B cell (primary cell): ENCODE data around the gene MIAT. TPM values are rescaled to one million over a fixed set of nuclear protein-coding genes. Genes with fewer than 3 reads are reported as not detected.
A peak's percentile ranks its signal among the peaks of the same experiment; 100 is the strongest.

Experiments
- ATAC-seq: fragments of 200-7000 bp; cut with Tn5 transposase; one replicate; pipeline ENCODE4 v1.10.0; 2021; ENCODE audit warnings: low read depth, mild to moderate bottlenecking, moderate number of reproducible peaks, moderate library complexity
- CTCF ChIA-PET: fragments of 350-600 bp; sonication (Branson Sonifier 250); formaldehyde crosslinking; loops from one replicate; lab custom pipeline; 2021; ENCODE audit warnings: antibody characterized with exemption, inconsistent platforms; lab: Charles Lee
- POLR2A ChIA-PET: fragments of 350-600 bp; sonication (Branson Sonifier 250); formaldehyde crosslinking; loops from one replicate; lab custom pipeline; 2021; ENCODE audit warnings: antibody characterized with exemption; lab: Charles Lee
- DNase-seq: peaks from one replicate; pipeline ENCODE4 v3.0.0; 2013
- H2AFZ ChIP-seq: 2 replicates; pipeline ENCODE4 v1.6.1; 2012; ENCODE audit warnings: mild to moderate bottlenecking, low read depth, low read length; ENCODE audit not compliant: insufficient read depth, poor library complexity, severe bottlenecking
- H3K27ac ChIP-seq, 2 donors: 1 replicate in 1 of 2; 2 replicates in 1 of 2; pipeline ENCODE4 v1.5.1; 2012 to 2013; ENCODE audit warnings: low read length in 2 of 2, mild to moderate bottlenecking in 2 of 2, moderate library complexity in 1 of 2
- H3K27me3 ChIP-seq, 4 experiments: fragments of 200-600 bp in 1 of 4; sonication (generic) in 1 of 4; replicated peaks in 1 of 4; 1 replicate in 2 of 4; 2 replicates in 2 of 4; pipeline versions ENCODE4 v1.6.1 to v1.7.0; 2013 to 2016; ENCODE audit warnings: low read length in 3 of 4, mild to moderate bottlenecking in 2 of 4, mixed read lengths in 1 of 4, moderate library complexity in 1 of 4; ENCODE audit not compliant: insufficient read depth in 4 of 4, control insufficient read depth in 3 of 4; ENCODE audit errors: control extremely low read depth in 1 of 4
- H3K36me3 ChIP-seq, 2 experiments: replicated peaks in 1 of 2; 1 replicate in 1 of 2; 2 replicates in 1 of 2; pipeline versions ENCODE4 v1.6.1 to v1.7.1; 2013; ENCODE audit warnings: low read length in 1 of 2; ENCODE audit not compliant: insufficient read depth in 2 of 2, control insufficient read depth in 1 of 2; ENCODE audit errors: control extremely low read depth in 1 of 2, extremely low read depth in 1 of 2
- H3K4me1 ChIP-seq, 2 donors: fragments of 200-600 bp in 1 of 2; sonication (generic) in 1 of 2; 1 replicate in 1 of 2; 2 replicates in 1 of 2; pipeline versions ENCODE4 v1.5.1 to v1.6.1; 2013 to 2017; ENCODE audit warnings: low read length in 2 of 2; ENCODE audit not compliant: control insufficient read depth in 2 of 2, insufficient read depth in 2 of 2
- H3K4me2 ChIP-seq: replicated peaks from 2 replicates; pipeline ENCODE3; 2012; ENCODE audit warnings: mild to moderate bottlenecking, low read depth, low read length; ENCODE audit not compliant: poor library complexity, severe bottlenecking
- H3K4me3 ChIP-seq, 5 experiments: fragments of 200-600 bp in 1 of 5; sonication (generic) in 1 of 5; 1 replicate in 3 of 5; 2 replicates in 2 of 5; pipeline versions ENCODE4 v1.5.1 to v1.7.0; 2011 to 2016; ENCODE audit warnings: low read length in 4 of 5, mild to moderate bottlenecking in 4 of 5, low read depth in 2 of 5, control low read depth in 1 of 5, moderate library complexity in 1 of 5; ENCODE audit not compliant: insufficient read depth in 1 of 5; ENCODE audit errors: control extremely low read depth in 1 of 5, extremely low read depth in 1 of 5
- H3K79me2 ChIP-seq: fragments of 200-600 bp; sonication (generic); one replicate; pipeline ENCODE4 v1.6.0; 2016; ENCODE audit warnings: low read length; ENCODE audit not compliant: control insufficient read depth, insufficient read depth
- H3K9ac ChIP-seq: fragments of 200-600 bp; sonication (generic); 2 replicates; pipeline ENCODE4 v1.6.1; 2017; ENCODE audit warnings: mild to moderate bottlenecking, low read length, moderate library complexity
- H3K9me3 ChIP-seq, 3 donors: one replicate each; pipeline versions ENCODE4 v1.6.1 to v1.7.1; 2013; ENCODE audit warnings: low read length in 2 of 3; ENCODE audit not compliant: control insufficient read depth in 2 of 3, insufficient read depth in 1 of 3; ENCODE audit errors: control extremely low read depth in 1 of 3
- H4K20me1 ChIP-seq: 2 replicates; pipeline ENCODE4 v1.6.0; 2012; ENCODE audit warnings: mild to moderate bottlenecking, low read length; ENCODE audit not compliant: insufficient read depth, control insufficient read depth, poor library complexity, severe bottlenecking
- H3K27ac Mint-ChIP-seq: one replicate; pipeline ENCODE4 v1.8.0; 2021; ENCODE audit warnings: mixed read lengths
- H3K27me3 Mint-ChIP-seq: one replicate; pipeline ENCODE4 v1.8.0; 2021; ENCODE audit warnings: mixed read lengths
- H3K4me1 Mint-ChIP-seq: one replicate; pipeline ENCODE4 v1.8.0; 2021; ENCODE audit warnings: mixed read lengths
- H3K4me3 Mint-ChIP-seq: one replicate; pipeline ENCODE4 v1.8.0; 2021; ENCODE audit warnings: mixed read lengths
- H3K9me3 Mint-ChIP-seq: one replicate; pipeline ENCODE4 v1.8.0; 2022; ENCODE audit warnings: mixed read lengths; ENCODE audit not compliant: insufficient read depth
- CTCF ChIP-seq: fragments of 200-600 bp; IDR thresholded peaks from one replicate; pipeline ENCODE4 v1.8.0; 2022; ENCODE audit warnings: antibody characterized with exemption, mild to moderate bottlenecking
- EZH2 ChIP-seq: IDR thresholded peaks from 2 replicates; pipeline ENCODE4 v1.6.1; 2012; ENCODE audit warnings: borderline replicate concordance, low read depth, mild to moderate bottlenecking, moderate library complexity, low read length; ENCODE audit not compliant: insufficient read depth, poor library complexity, severe bottlenecking
- WGBS: methylation state at CpG from one replicate; pipeline ENCODE4 v1.1.5; 2013; ENCODE audit warnings: missing lambda C conversion rate; ENCODE audit not compliant: insufficient coverage; 5-methylcytosine and 5-hydroxymethylcytosine counted together
- intact Hi-C: fragments of 100-400 bp; cut with micrococcal nuclease; formaldehyde crosslinking; loops from one replicate; pipeline ENCODE4 v1.10.0; 2022
- polyA minus RNA-seq: library from RNA; depleted of rRNA, polyadenylated mRNA; stranded (reverse); fragments of >200 nt; gene quantifications from 2 replicates; pipeline ENCODE4 v1.2.3, GENCODE V29; 2012
- polyA plus RNA-seq: library from polyadenylated mRNA; depleted of rRNA; stranded (reverse); fragments of >200 nt; gene quantifications from 2 replicates; pipeline ENCODE4 v1.2.3, GENCODE V29; 2012
- total RNA-seq, 2 donors: library from RNA; stranded (reverse); fragments of 120-200 nt in 1 of 2; gene quantifications; 1 replicate in 1 of 2; 2 replicates in 1 of 2; pipeline versions ENCODE4 v1.2.3 to v1.2.4, GENCODE V29; 2013 to 2022

MIAT gene
- total RNA-seq (14.8 and 18.4 TPM in 2 replicates), polyA plus RNA-seq (7.4 and 18.4 TPM in 2 replicates), polyA minus RNA-seq (5.4 and 9.5 TPM in 2 replicates)
- 8.2 TPM for total RNA-seq (2013)

- ATAC-seq = peak; percentile 69
- peak within 1 kb of the TSS; percentile 87 for H3K4me2 ChIP-seq
- peak within 1 kb of the TSS; percentile 78 for H2AFZ ChIP-seq
- POLR2A ChIA-PET = interaction anchor here (1.0 kb wide), 1 partner anchor 145 kb away, joined by 3 read pairs; the partner anchor contains the start of gene TFIP11
- peak within 1 kb of the TSS; percentile 67 for H3K27ac Mint-ChIP-seq
- H4K20me1 ChIP-seq = no peaks in the 10 kb centered on the region
- H3K9me3 ChIP-seq = no peaks in the 10 kb centered on the region
- no peaks in the 10 kb centered on the region for H3K9me3 Mint-ChIP-seq
- H3K27ac ChIP-seq = no peak within 1 kb of the TSS
- peaks cover 12% of the 10 kb centered on the region for H3K27me3 Mint-ChIP-seq
- no peaks in the 10 kb centered on the region for H3K79me2 ChIP-seq
- intact Hi-C loops = no loop called here
- peaks cover 26 to 29% of the 10 kb centered on the region in 2 donors for H3K4me1 ChIP-seq
- DNase-seq = peak; percentile 70
- peaks cover 20% of the 10 kb centered on the region for H3K4me1 Mint-ChIP-seq
- TF ChIP-seq CTCF (no peak), EZH2 (peak; percentile 52)
- H3K27me3 ChIP-seq = peaks cover 0 to 32% (median 14%) of the 10 kb centered on the region in 4 experiments
- peak within 1 kb of the TSS; percentile 28 to 72 (median 56) for H3K4me3 ChIP-seq
- peak within 1 kb of the TSS; percentile 95 for H3K4me3 Mint-ChIP-seq
- 4% methylated on average over 56 of the region's 62 CpGs for WGBS
- CTCF ChIA-PET = interaction anchor here (1.4 kb wide), 1 partner anchor 10 kb away, joined by 3 read pairs; no protein-coding TSS in a partner anchor
- no peaks in the 10 kb centered on the region for H3K36me3 ChIP-seq
- H3K9ac ChIP-seq = peak within 1 kb of the TSS; percentile 74
Observed at GRCh38 chr22:26656891-26657851, at the start of gene MIAT. MIAT (plus strand) TSS chr22:26657588.
